ENCODE data around the gene DNAJC5.

DNA sequence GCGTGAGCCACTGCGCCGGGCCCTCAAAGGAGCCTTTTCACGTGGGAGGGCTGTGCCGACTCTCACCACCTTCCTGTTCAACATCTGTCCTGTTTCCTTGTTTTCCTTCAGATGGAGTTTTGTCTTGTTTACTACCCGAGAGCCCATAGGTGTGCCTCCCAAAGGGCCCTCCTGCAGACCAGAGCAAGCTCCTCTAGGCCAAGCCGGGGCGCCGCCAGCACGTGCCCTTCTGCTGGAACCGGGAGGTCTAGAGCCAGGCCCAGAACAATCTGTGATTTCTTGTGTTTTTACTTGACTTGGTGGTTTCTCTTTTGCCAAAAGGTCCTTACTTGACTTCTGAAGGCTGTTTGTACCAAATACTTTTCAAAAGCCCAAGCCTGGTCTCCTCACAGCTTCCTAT is 8.0 kb upstream of the DNAJC5 start:
- TF ChIP-seq YY1 (IDR thresholded peaks at IDR 0.05; ENCODE audit: insufficient read depth, insufficient read length) (no peak), SUZ12 (IDR thresholded peaks at IDR 0.05; ENCODE audit: extremely low read depth, insufficient read depth, insufficient read length) (no peak), ZNF274 (IDR thresholded peaks at IDR 0.05; ENCODE audit: low read depth, low read length) (no peak)
